CD4-positive, CD25-positive, alpha-beta regulatory T cell (primary cell): ENCODE data around the gene MRPS10. TPM values are rescaled to one million over a fixed set of nuclear protein-coding genes. Genes with fewer than 3 reads are reported as not detected.
"Not testable (repeated sequence)": the region's sequence is repeated elsewhere in the genome, so short reads cannot be mapped to it uniquely, and the experiment has no call there.

Experiments
- ATAC-seq, 2 donors: fragments of 150-1000 bp; cut with Tn5 transposase; one replicate each; pipeline ENCODE4 v1.10.0; 2021; ENCODE audit warnings: low read depth in 2 of 2, moderate number of reproducible peaks in 2 of 2, moderate library complexity in 1 of 2
- DNase-seq, 3 donors: peaks; one replicate each; pipeline versions ENCODE4 v3.0.0 to v3.0.0-alpha.2; 2012 to 2022; ENCODE audit warnings: mixed read lengths in 1 of 3
- H3K27ac ChIP-seq: one replicate; pipeline ENCODE4 v1.7.0; 2013; ENCODE audit warnings: mild to moderate bottlenecking, low read length; ENCODE audit not compliant: insufficient read depth, poor library complexity, severe bottlenecking
- H3K27me3 ChIP-seq: one replicate; pipeline ENCODE4 v1.7.0; 2013; ENCODE audit warnings: low read length; ENCODE audit not compliant: control insufficient read depth, insufficient read depth
- H3K36me3 ChIP-seq: one replicate; pipeline ENCODE4 v1.7.0; 2013; ENCODE audit warnings: mild to moderate bottlenecking, low read length, moderate library complexity; ENCODE audit not compliant: control insufficient read depth, insufficient read depth
- H3K4me1 ChIP-seq: 2 replicates; pipeline ENCODE4 v1.7.0; 2013; ENCODE audit warnings: mild to moderate bottlenecking, low read length; ENCODE audit not compliant: insufficient read depth, control insufficient read depth, poor library complexity, severe bottlenecking
- H3K4me3 ChIP-seq: one replicate; pipeline ENCODE4 v1.7.0; 2013; ENCODE audit warnings: low read depth, mild to moderate bottlenecking, low read length, moderate library complexity
- H3K9me3 ChIP-seq, 2 experiments: 1 replicate in 1 of 2; 2 replicates in 1 of 2; pipeline ENCODE4 v1.7.0; 2013; ENCODE audit warnings: low read length in 2 of 2, mild to moderate bottlenecking in 1 of 2, moderate library complexity in 1 of 2; ENCODE audit not compliant: control insufficient read depth in 2 of 2
- H3K27ac Mint-ChIP-seq, 3 donors: one replicate each; pipeline ENCODE4 v1.8.0; 2020 to 2022; ENCODE audit warnings: mild to moderate bottlenecking in 3 of 3, mixed read lengths in 3 of 3, moderate library complexity in 2 of 3
- H3K27me3 Mint-ChIP-seq: one replicate; pipeline ENCODE4 v1.8.0; 2022; ENCODE audit warnings: mild to moderate bottlenecking, mixed read lengths
- H3K36me3 Mint-ChIP-seq: one replicate; pipeline ENCODE4 v1.8.0; 2020; ENCODE audit warnings: mixed read lengths
- H3K4me1 Mint-ChIP-seq, 4 donors: one replicate each; pipeline ENCODE4 v1.8.0; 2020 to 2022; ENCODE audit warnings: mixed read lengths in 4 of 4, mild to moderate bottlenecking in 1 of 4
- H3K4me3 Mint-ChIP-seq, 4 donors: one replicate each; pipeline ENCODE4 v1.8.0; 2020 to 2022; ENCODE audit warnings: mild to moderate bottlenecking in 4 of 4, mixed read lengths in 4 of 4, moderate library complexity in 3 of 4
- H3K9me3 Mint-ChIP-seq, 7 donors: one replicate each; pipeline ENCODE4 v1.8.0; 2020 to 2022; ENCODE audit warnings: mixed read lengths in 7 of 7, mild to moderate bottlenecking in 3 of 7, moderate library complexity in 2 of 7
- polyA plus RNA-seq, 4 donors: library from polyadenylated mRNA; unstranded; fragments of 300-500 nt; fragmentation: Illumina TruSeq; gene quantifications; one replicate each; pipeline ENCODE4 v1.2.3, GENCODE V29; 2021
- total RNA-seq: library from RNA; stranded (reverse); gene quantifications from one replicate; pipeline ENCODE4 v1.2.3, GENCODE V29; 2022

The MRPS10 gene
- total and polyA plus RNA-seq, 5 donors from 2014 or later = 16.2 to 53.9 (median 45.9) TPM

GRCh38 chr6:42193491-42193894, 24.2 kb downstream of the MRPS10 start:
- no peaks in the 10 kb centered on the region for H3K27me3 ChIP-seq
- H3K4me3 ChIP-seq = no peak overlapping the region
- DNase-seq = no peak
- no peaks in the 10 kb centered on the region for H3K9me3 ChIP-seq
- no peaks in the 10 kb centered on the region for H3K36me3 ChIP-seq
- H3K4me1 Mint-ChIP-seq = peaks cover 0 to 2% (median 0%) of the 10 kb centered on the region in 4 donors
- H3K36me3 Mint-ChIP-seq = peaks cover 11% of the 10 kb centered on the region
- ATAC-seq = no peak
- no peak overlapping the region for H3K27ac Mint-ChIP-seq
- no peaks in the 10 kb centered on the region for H3K4me1 ChIP-seq
- H3K4me3 Mint-ChIP-seq = no peak overlapping the region
- H3K27me3 Mint-ChIP-seq = no peaks in the 10 kb centered on the region
- H3K27ac ChIP-seq = no peak overlapping the region
- H3K9me3 Mint-ChIP-seq = no peaks in the 10 kb centered on the region

- not testable (repeated sequence) for H3K27ac ChIP-seq, ATAC-seq, H3K27me3 ChIP-seq, H3K9me3 ChIP-seq, DNase-seq, H3K9me3 Mint-ChIP-seq, H3K4me3 ChIP-seq, H3K4me1 ChIP-seq, H3K4me3 Mint-ChIP-seq, H3K4me1 Mint-ChIP-seq, H3K36me3 ChIP-seq, H3K27me3 Mint-ChIP-seq, H3K27ac Mint-ChIP-seq
- peaks cover 11% of the 10 kb centered on the region for H3K36me3 Mint-ChIP-seq
Measured at GRCh38 chr6:42192385-42192784, 25.3 kb downstream of the MRPS10 start.

GRCh38 chr6:42190554-42191183, 27.0 kb downstream of the MRPS10 start:
- no peak for DNase-seq
- H3K9me3 ChIP-seq = no peaks in the 10 kb centered on the region
- no peak overlapping the region for H3K27ac ChIP-seq
- no peak overlapping the region for H3K4me3 ChIP-seq
- H3K27me3 Mint-ChIP-seq = no peaks in the 10 kb centered on the region
- no peaks in the 10 kb centered on the region for H3K4me1 ChIP-seq
- H3K27ac Mint-ChIP-seq = peak overlapping the region in 1 of 3 donors; percentile 28
- H3K36me3 Mint-ChIP-seq = peaks cover 11% of the 10 kb centered on the region
- no peak for ATAC-seq
- H3K36me3 ChIP-seq = no peaks in the 10 kb centered on the region
- no peaks in the 10 kb centered on the region for H3K4me1 Mint-ChIP-seq
- no peaks in the 10 kb centered on the region for H3K27me3 ChIP-seq
- H3K9me3 Mint-ChIP-seq = no peaks in the 10 kb centered on the region
- no peak overlapping the region for H3K4me3 Mint-ChIP-seq

GRCh38 chr6:42188406-42188805, 29.3 kb downstream of the MRPS10 start:
- Histone ChIP-seq H3K4me3 (no peak overlapping the region), H3K27ac (no peak overlapping the region), H3K36me3 (no peaks in the 10 kb centered on the region), H3K9me3 (no peaks in the 10 kb centered on the region), H3K27me3 (no peaks in the 10 kb centered on the region), H3K4me1 (no peaks in the 10 kb centered on the region)
- no peak overlapping the region for H3K4me3 Mint-ChIP-seq
- ATAC-seq (no peak), DNase-seq (no peak)
- peak overlapping the region in 1 of 3 donors; percentile 43 for H3K27ac Mint-ChIP-seq
- peaks cover 14% of the 10 kb centered on the region for H3K36me3 Mint-ChIP-seq
- no peaks in the 10 kb centered on the region for H3K4me1 Mint-ChIP-seq
- H3K9me3 Mint-ChIP-seq = no peaks in the 10 kb centered on the region
- no peaks in the 10 kb centered on the region for H3K27me3 Mint-ChIP-seq

- Histone ChIP-seq H3K36me3 (no peaks in the 10 kb centered on the region), H3K27me3 (no peaks in the 10 kb centered on the region), H3K9me3 (no peaks in the 10 kb centered on the region), H3K4me3 (no peak overlapping the region), H3K4me1 (no peaks in the 10 kb centered on the region), H3K27ac (no peak overlapping the region)
- no peak overlapping the region for H3K4me3 Mint-ChIP-seq
- peaks cover 6% of the 10 kb centered on the region for H3K36me3 Mint-ChIP-seq
- H3K4me1 Mint-ChIP-seq = no peaks in the 10 kb centered on the region
- no peaks in the 10 kb centered on the region for H3K27me3 Mint-ChIP-seq
- peak overlapping the region in 2 of 3 donors; percentile 29 to 57 for H3K27ac Mint-ChIP-seq
- no peaks in the 10 kb centered on the region for H3K9me3 Mint-ChIP-seq
- DNase-seq = no peak
- no peak for ATAC-seq
Measured at GRCh38 chr6:42185597-42185996, 32.1 kb downstream of the MRPS10 start.

- H3K4me1 ChIP-seq = no peaks in the 10 kb centered on the region
- no peaks in the 10 kb centered on the region for H3K9me3 ChIP-seq
- peaks cover 5% of the 10 kb centered on the region for H3K27me3 Mint-ChIP-seq
- no peak overlapping the region for H3K4me3 Mint-ChIP-seq
- no peak for DNase-seq
- H3K9me3 Mint-ChIP-seq = no peaks in the 10 kb centered on the region
- no peaks in the 10 kb centered on the region for H3K4me1 Mint-ChIP-seq
- H3K36me3 ChIP-seq = no peaks in the 10 kb centered on the region
- no peak overlapping the region for H3K27ac ChIP-seq
- no peak overlapping the region for H3K27ac Mint-ChIP-seq
- no peaks in the 10 kb centered on the region for H3K27me3 ChIP-seq
- no peak for ATAC-seq
- H3K4me3 ChIP-seq = no peak overlapping the region
- H3K36me3 Mint-ChIP-seq = peaks cover 3% of the 10 kb centered on the region
Measured at GRCh38 chr6:42184475-42184874, 33.2 kb downstream of the MRPS10 start.

GRCh38 chr6:42182101-42182500, 35.6 kb downstream of the MRPS10 start:
- no peak overlapping the region for H3K27ac ChIP-seq
- H3K27ac Mint-ChIP-seq = no peak overlapping the region
- peaks cover 0 to 3% (median 0%) of the 10 kb centered on the region in 4 donors for H3K4me1 Mint-ChIP-seq
- no peaks in the 10 kb centered on the region for H3K9me3 ChIP-seq
- H3K4me3 Mint-ChIP-seq = no peak overlapping the region
- H3K36me3 Mint-ChIP-seq = peaks cover 3% of the 10 kb centered on the region
- H3K27me3 Mint-ChIP-seq = peaks cover 5% of the 10 kb centered on the region
- no peaks in the 10 kb centered on the region for H3K9me3 Mint-ChIP-seq
- no peaks in the 10 kb centered on the region for H3K27me3 ChIP-seq
- no peak overlapping the region for H3K4me3 ChIP-seq
- ATAC-seq = no peak
- no peaks in the 10 kb centered on the region for H3K36me3 ChIP-seq
- no peaks in the 10 kb centered on the region for H3K4me1 ChIP-seq
- DNase-seq = no peak

GRCh38 chr6:42179945-42180313, 37.7 kb downstream of the MRPS10 start:
- Histone ChIP-seq H3K27me3 (no peaks in the 10 kb centered on the region), H3K27ac (no peak overlapping the region), H3K36me3 (no peaks in the 10 kb centered on the region), H3K4me3 (no peak overlapping the region), H3K4me1 (no peaks in the 10 kb centered on the region), H3K9me3 (no peaks in the 10 kb centered on the region)
- ATAC-seq = no peak
- Mint-ChIP-seq H3K4me3 (no peak overlapping the region), H3K9me3 (no peaks in the 10 kb centered on the region), H3K27me3 (peaks cover 5% of the 10 kb centered on the region), H3K4me1 (peaks cover 0 to 3% (median 0%) of the 10 kb centered on the region in 4 donors), H3K27ac (no peak overlapping the region), H3K36me3 (no peaks in the 10 kb centered on the region)
- DNase-seq = no peak
